Measurements from ENCODE around the gene AIFM2. TPM values are rescaled to one million over a fixed set of nuclear protein-coding genes. Genes with fewer than 3 reads are reported as not detected.

The AIFM2 gene
- total RNA-seq, 4 donors from 2014 or later, result 13.3 to 21.8 (median 17.2) TPM

DNA sequence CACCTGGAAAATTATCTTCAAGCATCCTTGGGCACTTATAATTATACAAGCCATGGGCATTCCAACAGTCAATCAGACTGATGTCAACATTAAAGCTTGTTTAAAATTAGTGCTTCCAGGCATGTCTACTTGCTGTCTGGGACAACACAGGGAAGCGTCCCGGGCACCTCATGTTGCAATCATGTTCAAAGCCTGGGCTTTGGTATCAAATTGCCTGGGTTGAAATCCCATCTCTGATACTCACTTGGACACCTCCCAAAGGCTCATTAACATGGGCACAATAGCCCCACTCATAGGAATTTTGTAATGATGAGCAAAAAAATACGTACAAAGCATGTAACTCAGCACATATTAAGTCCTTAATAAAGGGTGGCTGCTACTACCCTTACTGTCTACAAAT is 14.4 kb downstream of the AIFM2 start:
- H3K36me3 ChIP-seq, result peaks cover 33 to 93% (median 88%) of the 10 kb centered on the region in 4 donors
- no peak overlapping the region for H3K27ac ChIP-seq (replicated peaks in 1 of 4)
- 78% methylated on average over 3 of the region's 3 CpGs for WGBS
- no peaks in the 10 kb centered on the region for H3K9me3 ChIP-seq
- intact Hi-C loops (cut with DNase I), result loop anchor here (10.0 kb wide), 1 partner anchor 247 kb away; no protein-coding TSS in a partner anchor
- TF ChIP-seq EP300 (IDR thresholded peaks at IDR 0.05) (no peak), POLR2A (IDR thresholded peaks at IDR 0.05; ENCODE audit: low read depth) (no peak), CTCF (IDR thresholded peaks at IDR 0.05) (no peak), POLR2AphosphoS5 (IDR thresholded peaks at IDR 0.05) (no peak)
- H3K4me3 ChIP-seq, result no peak overlapping the region
- DNase-seq (ENCODE audit: extremely low spot score), result no peak
- H3K27me3 ChIP-seq, result no peaks in the 10 kb centered on the region
- peaks cover 0 to 4% (median 2%) of the 10 kb centered on the region in 4 donors for H3K4me1 ChIP-seq

- no peak overlapping the region for H3K27ac ChIP-seq (replicated peaks in 1 of 4)
- H3K9me3 ChIP-seq, result no peaks in the 10 kb centered on the region
- 87% methylated on average over 9 of the region's 10 CpGs for WGBS
- peaks cover 38 to 93% (median 88%) of the 10 kb centered on the region in 4 donors for H3K36me3 ChIP-seq
- no peak for DNase-seq (ENCODE audit: extremely low spot score)
- H3K4me1 ChIP-seq, result peaks cover 0 to 4% (median 2%) of the 10 kb centered on the region in 4 donors
- intact Hi-C loops (cut with DNase I), result loop anchor here (2.0 to 10.0 kb wide), 2 partner anchors 27 to 247 kb away; no protein-coding TSS in a partner anchor
- no peaks in the 10 kb centered on the region for H3K27me3 ChIP-seq
- no peak overlapping the region for H3K4me3 ChIP-seq
- TF ChIP-seq CTCF (IDR thresholded peaks at IDR 0.05) (no peak), EP300 (IDR thresholded peaks at IDR 0.05) (no peak), POLR2A (IDR thresholded peaks at IDR 0.05; ENCODE audit: low read depth) (no peak), POLR2AphosphoS5 (IDR thresholded peaks at IDR 0.05) (no peak)
Observed at GRCh38 chr10:70117646-70118045, 15.0 kb downstream of the AIFM2 start.

DNA sequence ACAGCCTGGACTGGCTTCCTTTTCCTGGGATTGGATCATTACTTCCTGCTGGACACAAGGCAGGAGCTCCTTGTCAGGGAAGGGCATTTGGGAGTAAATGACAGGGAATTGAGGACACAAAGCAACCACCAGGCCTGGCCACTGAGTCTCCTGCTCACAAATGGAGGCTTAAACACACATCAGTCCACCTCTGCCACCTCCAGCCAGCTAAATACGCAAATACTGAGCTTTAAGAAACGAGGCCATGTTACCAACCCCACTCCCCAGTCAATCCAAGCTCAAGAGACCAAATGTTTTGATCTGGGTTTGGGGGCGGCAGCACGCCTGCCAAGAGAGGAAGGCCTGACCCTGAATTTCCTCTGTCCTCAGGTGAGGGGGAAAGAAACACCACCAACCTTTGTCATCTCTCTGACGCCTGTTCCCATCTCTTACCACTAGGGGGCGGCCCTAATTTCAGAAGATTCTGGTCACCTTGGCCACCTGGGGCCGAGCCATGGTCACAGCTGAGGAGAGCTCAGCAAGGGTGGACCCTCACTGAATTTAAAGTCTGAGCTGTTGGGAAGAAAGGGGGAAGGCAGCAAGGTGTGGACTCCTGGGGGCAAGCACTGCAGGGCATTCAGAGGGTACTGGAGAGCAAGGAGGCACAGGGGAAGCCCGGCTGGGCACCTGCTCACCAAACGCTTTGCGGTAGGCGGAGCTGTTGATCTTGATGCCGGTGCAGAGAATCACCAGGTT is 16.5 kb downstream of the AIFM2 start:
- 54% methylated on average over 12 of the region's 12 CpGs for WGBS
- intact Hi-C loops (cut with DNase I), result loop anchor here (2.0 to 10.0 kb wide), 2 partner anchors 29 to 249 kb away; no protein-coding TSS in a partner anchor
- Histone ChIP-seq H3K9me3 (no peaks in the 10 kb centered on the region), H3K4me3 (no peak overlapping the region), H3K27ac (replicated peaks in 1 of 4) (no peak overlapping the region), H3K36me3 (peaks cover 46 to 98% (median 93%) of the 10 kb centered on the region in 4 donors), H3K27me3 (no peaks in the 10 kb centered on the region), H3K4me1 (peaks cover 0 to 4% (median 2%) of the 10 kb centered on the region in 4 donors)
- TF ChIP-seq POLR2A (IDR thresholded peaks at IDR 0.05; ENCODE audit: low read depth) (no peak), POLR2AphosphoS5 (IDR thresholded peaks at IDR 0.05) (peak; percentile 21 to 35), CTCF (IDR thresholded peaks at IDR 0.05) (peak; percentile 73 to 89 (median 77))
- DNase-seq (ENCODE audit: extremely low spot score), result no peak

DNA sequence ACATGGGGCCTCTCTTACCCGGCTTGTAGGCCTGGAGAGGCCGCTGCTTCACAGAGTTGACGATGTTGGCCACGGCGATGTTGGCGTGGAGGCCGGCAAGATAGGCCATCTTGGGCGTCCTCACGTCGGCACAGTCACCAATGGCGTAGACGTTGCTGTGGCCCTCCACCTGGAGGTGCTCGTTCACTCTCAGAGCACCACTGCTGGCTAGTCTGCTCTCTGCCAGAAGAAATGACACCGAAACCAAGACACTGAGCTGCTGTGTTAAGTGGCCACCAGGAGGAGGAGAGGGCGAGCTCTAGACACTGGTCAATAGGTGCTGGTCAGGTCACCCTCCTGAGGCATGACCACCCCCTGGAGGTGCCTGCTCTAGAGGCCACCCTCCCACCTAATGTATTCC is 17.7 kb downstream of the AIFM2 start:
- Histone ChIP-seq H3K36me3 (peaks cover 44 to 96% (median 92%) of the 10 kb centered on the region in 4 donors), H3K4me3 (no peak overlapping the region), H3K9me3 (no peaks in the 10 kb centered on the region), H3K4me1 (peaks cover 0 to 4% (median 2%) of the 10 kb centered on the region in 4 donors), H3K27me3 (no peaks in the 10 kb centered on the region), H3K27ac (replicated peaks in 1 of 4) (no peak overlapping the region)
- TF ChIP-seq POLR2A (IDR thresholded peaks at IDR 0.05; ENCODE audit: low read depth) (no peak), POLR2AphosphoS5 (IDR thresholded peaks at IDR 0.05) (no peak)
- DNase-seq (ENCODE audit: extremely low spot score), result no peak
- WGBS, result 88% methylated on average over 2 of the region's 15 CpGs
- intact Hi-C loops (cut with DNase I), result loop anchor here (10.0 kb wide), 1 partner anchor 250 kb away; no protein-coding TSS in a partner anchor

- Histone ChIP-seq H3K4me3 (no peak overlapping the region), H3K9me3 (no peaks in the 10 kb centered on the region), H3K36me3 (peaks cover 31 to 80% (median 77%) of the 10 kb centered on the region in 4 donors), H3K27me3 (no peaks in the 10 kb centered on the region), H3K27ac (replicated peaks in 1 of 4) (no peak overlapping the region), H3K4me1 (peaks cover 0 to 4% (median 2%) of the 10 kb centered on the region in 4 donors)
- DNase-seq (ENCODE audit: extremely low spot score), result no peak
- WGBS, result 88% methylated on average over 8 of the region's 8 CpGs
- TF ChIP-seq CTCF (IDR thresholded peaks at IDR 0.05) (no peak), POLR2AphosphoS5 (IDR thresholded peaks at IDR 0.05) (no peak), POLR2A (IDR thresholded peaks at IDR 0.05; ENCODE audit: low read depth) (no peak), EP300 (IDR thresholded peaks at IDR 0.05) (no peak)
- intact Hi-C loops (cut with DNase I), result loop anchor here (10.0 kb wide), 1 partner anchor 253 kb away; no protein-coding TSS in a partner anchor
Observed at GRCh38 chr10:70112071-70112470, 20.6 kb downstream of the AIFM2 start.
